GM12865 (cell line): Measurements from ENCODE around the gene SRSF8.

ENCODE experiments used
- DNase-seq: peaks from one replicate; pipeline ENCODE4 v3.0.0; 2010; ENCODE audit warnings: low read depth
- H3K4me3 ChIP-seq: 2 replicates; pipeline ENCODE4 v1.5.1; 2011; ENCODE audit warnings: mild to moderate bottlenecking, low read depth, low read length, control low read depth
- CTCF ChIP-seq: IDR thresholded peaks from 2 replicates; pipeline ENCODE4 v1.5.1; 2011; ENCODE audit warnings: low read length, control low read depth, low read depth, inconsistent platforms; ENCODE audit not compliant: insufficient read depth; ENCODE audit errors: missing control alignments

The SRSF8 gene

GRCh38 chr11:95055283-95055897 is 11.3 kb upstream of the SRSF8 start:
- H3K4me3 ChIP-seq, result no peak overlapping the region
- DNase-seq, result peak; percentile 56
- no peak for TF ChIP-seq CTCF

DNA sequence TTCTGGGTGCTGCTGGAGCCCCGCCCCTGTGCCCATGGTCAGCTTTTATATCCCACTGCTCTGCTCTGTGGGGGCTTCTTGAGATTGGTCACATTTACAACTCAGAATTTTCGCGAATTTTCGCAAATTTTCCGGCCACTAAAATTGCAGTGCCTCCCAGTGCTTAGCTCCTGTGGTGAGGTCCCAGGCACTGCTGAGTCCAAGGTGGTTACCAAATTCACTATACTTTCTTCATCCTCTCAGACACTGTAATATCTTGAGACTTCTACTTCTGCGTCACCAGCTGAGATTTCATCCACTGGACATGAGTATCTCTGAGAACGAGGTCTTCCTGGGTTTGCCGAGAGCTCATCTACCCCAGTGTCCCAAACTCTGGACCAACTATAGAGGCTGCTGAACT is 8.8 kb upstream of the SRSF8 start:
- TF ChIP-seq CTCF, result no peak
- DNase-seq, result no peak
- no peak overlapping the region for H3K4me3 ChIP-seq

DNA sequence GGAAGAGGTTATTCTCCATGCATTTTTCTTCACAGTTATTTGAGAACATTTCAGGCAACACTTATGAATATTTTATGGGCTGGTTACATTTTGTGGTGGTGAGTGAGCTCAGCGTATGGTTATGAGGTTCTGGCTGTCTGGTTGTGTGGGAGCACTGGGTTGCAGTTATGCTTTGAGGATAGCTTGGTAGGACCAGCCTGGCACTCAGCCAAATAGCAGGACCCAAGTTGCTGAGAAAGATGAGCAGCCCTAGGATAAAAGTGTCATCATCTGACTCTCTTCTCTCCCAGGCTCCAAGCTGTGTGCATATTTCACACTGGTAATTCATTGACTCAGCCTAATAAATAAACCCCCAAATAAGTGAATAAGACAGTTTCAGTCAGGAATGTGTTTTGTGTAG is 8.1 kb upstream of the SRSF8 start:
- no peak overlapping the region for H3K4me3 ChIP-seq
- DNase-seq, result no peak
- no peak for TF ChIP-seq CTCF

GRCh38 chr11:95059046-95059445 is 7.7 kb upstream of the SRSF8 start:
- no peak for DNase-seq
- no peak for TF ChIP-seq CTCF
- H3K4me3 ChIP-seq, result no peak overlapping the region

- no peak for DNase-seq
These were observed 1.4 kb upstream of the SRSF8 start for GRCh38 chr11:95065336-95065735.

GRCh38 chr11:95067039-95067840 is 521 bp downstream of the SRSF8 start:
- DNase-seq, result peak; percentile 81
- peak; percentile 49 for TF ChIP-seq CTCF
- peak overlapping the region; percentile 70 for H3K4me3 ChIP-seq

More at GRCh38 chr11:95065336-95065735, 1.4 kb upstream of the SRSF8 start:
- no peak overlapping the region for H3K4me3 ChIP-seq
- TF ChIP-seq CTCF, result no peak

- TF ChIP-seq CTCF, result no peak
- H3K4me3 ChIP-seq, result peak overlapping the region; percentile 70
- DNase-seq, result no peak
These were observed 1.1 kb downstream of the SRSF8 start for GRCh38 chr11:95067841-95068219.
